Activated CD8-positive, alpha-beta T cell treated with anti-CD3 and anti-CD28 coated beads, Interleukin-2, amount 10 ng/mL, durations not matched to agents 7 days and 5 days (primary cell): ENCODE results near the gene RIC1. TPM values are rescaled to one million over a fixed set of nuclear protein-coding genes. Genes with fewer than 3 reads are reported as not detected.
"Not testable (repeated sequence)": the region's sequence is repeated elsewhere in the genome, so short reads cannot be mapped to it uniquely, and the experiment has no call there.

Experiments
- ATAC-seq: fragments of 150-1000 bp; cut with Tn5 transposase; one replicate; pipeline ENCODE4 v1.10.0; 2021; ENCODE audit warnings: moderate library complexity
- CTCF ChIA-PET: fragments of 350-600 bp; sonication (Branson Sonifier 250); formaldehyde crosslinking; loops from one replicate; lab custom pipeline; 2021; ENCODE audit warnings: antibody characterized with exemption; lab: Charles Lee
- POLR2A ChIA-PET: fragments of 350-600 bp; sonication (Branson Sonifier 250); formaldehyde crosslinking; loops from one replicate; lab custom pipeline; 2021; ENCODE audit warnings: antibody characterized with exemption; lab: Charles Lee
- DNase-seq: peaks from one replicate; pipeline ENCODE4 v3.0.0-alpha.2; 2020
- H3K27ac Mint-ChIP-seq: one replicate; pipeline ENCODE4 v1.8.0; 2021; ENCODE audit warnings: mild to moderate bottlenecking, mixed read lengths
- H3K27me3 Mint-ChIP-seq: one replicate; pipeline ENCODE4 v1.8.0; 2021; ENCODE audit warnings: low read depth, mixed read lengths
- H3K36me3 Mint-ChIP-seq: one replicate; pipeline ENCODE4 v1.8.0; 2021; ENCODE audit warnings: low read depth, mixed read lengths
- H3K4me1 Mint-ChIP-seq: one replicate; pipeline ENCODE4 v1.8.0; 2021; ENCODE audit warnings: low read depth, mixed read lengths
- H3K4me3 Mint-ChIP-seq: one replicate; pipeline ENCODE4 v1.8.0; 2021; ENCODE audit warnings: mild to moderate bottlenecking, mixed read lengths
- H3K9me3 Mint-ChIP-seq: one replicate; pipeline ENCODE4 v1.8.0; 2022; ENCODE audit warnings: mixed read lengths; ENCODE audit not compliant: insufficient read depth
- total RNA-seq, 2 experiments: library from RNA; stranded (reverse); gene quantifications; one replicate each; pipeline ENCODE4 v1.2.3, GENCODE V29; 2021

RIC1 gene
- total RNA-seq, 2 experiments from 2014 or later, result 16.7 to 17.8 TPM

DNA sequence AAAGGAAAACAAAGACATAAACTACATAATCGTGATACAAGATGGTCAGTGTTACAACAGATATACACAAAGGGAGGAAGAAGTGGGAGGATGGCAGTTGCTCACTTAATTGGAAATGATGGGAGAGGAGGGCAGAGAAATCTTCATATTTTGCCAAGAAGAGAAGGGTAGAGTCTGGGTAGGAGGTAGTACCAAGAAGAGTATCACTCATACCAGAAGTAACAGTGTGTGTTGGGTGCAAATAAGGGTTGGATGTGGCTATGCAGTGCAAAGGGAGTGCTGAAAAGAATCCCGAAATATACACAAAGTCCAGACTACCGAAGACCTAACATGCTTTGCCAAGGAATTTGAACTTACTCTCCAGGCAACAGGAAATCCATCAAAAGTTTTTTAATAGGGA, 163.0 kb downstream of the RIC1 start:
- POLR2A ChIA-PET, result no interaction called here
- Mint-ChIP-seq H3K27me3 (no peaks in the 10 kb centered on the region), H3K27ac (no peak overlapping the region), H3K4me1 (peaks cover 34% of the 10 kb centered on the region), H3K36me3 (peaks cover 80% of the 10 kb centered on the region), H3K9me3 (no peaks in the 10 kb centered on the region), H3K4me3 (no peak overlapping the region)
- CTCF ChIA-PET, result interaction anchor here (1.7 kb wide), 1 partner anchor 22 kb away, joined by 3 read pairs; no protein-coding TSS in a partner anchor
- ATAC-seq, result no peak
- DNase-seq, result no peak

DNA sequence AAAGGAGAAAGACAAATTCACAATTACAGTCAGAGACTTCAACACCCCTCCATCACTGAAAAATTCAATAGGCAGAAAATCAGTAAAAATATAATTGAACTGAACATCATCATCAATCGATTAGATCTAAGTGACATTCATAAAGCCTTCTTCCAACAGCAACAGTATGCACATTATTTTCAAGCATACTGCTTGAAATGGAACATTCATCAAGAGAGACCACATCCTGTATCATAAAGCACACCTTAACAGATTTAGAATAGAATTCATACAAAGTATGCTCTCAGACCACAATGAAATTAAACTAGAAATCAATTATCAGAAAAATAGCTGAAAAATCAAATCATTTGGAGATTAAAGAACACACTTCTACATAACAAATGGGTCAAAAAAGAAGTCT, 164.9 kb downstream of the RIC1 start:
- CTCF ChIA-PET, result interaction anchor here (0.7 to 1.3 kb wide), 3 partner anchors 92 to 212 kb away, joined by 3 read pairs; no protein-coding TSS in a partner anchor
- H3K36me3 Mint-ChIP-seq, result peaks cover 73% of the 10 kb centered on the region
- no peaks in the 10 kb centered on the region for H3K27me3 Mint-ChIP-seq
- no peak for DNase-seq
- ATAC-seq, result peak; percentile 49
- POLR2A ChIA-PET, result no interaction called here
- H3K4me3 Mint-ChIP-seq, result no peak overlapping the region
- no peaks in the 10 kb centered on the region for H3K9me3 Mint-ChIP-seq
- H3K27ac Mint-ChIP-seq, result peak overlapping the region; percentile 17
- H3K4me1 Mint-ChIP-seq, result peaks cover 30% of the 10 kb centered on the region

- Mint-ChIP-seq H3K9me3 (no peaks in the 10 kb centered on the region), H3K4me1 (peaks cover 23% of the 10 kb centered on the region), H3K36me3 (peaks cover 65% of the 10 kb centered on the region), H3K27me3 (no peaks in the 10 kb centered on the region), H3K27ac (peak overlapping the region; percentile 1), H3K4me3 (no peak overlapping the region)
- DNase-seq (no peak), ATAC-seq (no peak)
- ChIA-PET CTCF (no interaction called here), POLR2A (interaction anchor here (0.6 kb wide), 1 partner anchor 1386 kb away, joined by 3 read pairs; no protein-coding TSS in a partner anchor)
Measured at GRCh38 chr9:5796298-5796697, 167.4 kb downstream of the RIC1 start.

- no peak overlapping the region for H3K4me3 Mint-ChIP-seq
- ATAC-seq (no peak), DNase-seq (no peak)
- no peaks in the 10 kb centered on the region for H3K9me3 Mint-ChIP-seq
- H3K36me3 Mint-ChIP-seq, result peaks cover 56% of the 10 kb centered on the region
- H3K4me1 Mint-ChIP-seq, result peaks cover 12% of the 10 kb centered on the region
- ChIA-PET CTCF (interaction anchor here (0.7 to 1.4 kb wide), 9 partner anchors 28 to 507 kb away, joined by 3 to 8 read pairs (median 3); partner anchors contain the start of gene ERMP1), POLR2A (interaction anchor here (0.7 kb wide), 1 partner anchor 50 kb away, joined by 3 read pairs; no protein-coding TSS in a partner anchor)
- H3K27ac Mint-ChIP-seq, result no peak overlapping the region
- no peaks in the 10 kb centered on the region for H3K27me3 Mint-ChIP-seq
Measured at GRCh38 chr9:5798581-5798980, 169.7 kb downstream of the RIC1 start.

DNA sequence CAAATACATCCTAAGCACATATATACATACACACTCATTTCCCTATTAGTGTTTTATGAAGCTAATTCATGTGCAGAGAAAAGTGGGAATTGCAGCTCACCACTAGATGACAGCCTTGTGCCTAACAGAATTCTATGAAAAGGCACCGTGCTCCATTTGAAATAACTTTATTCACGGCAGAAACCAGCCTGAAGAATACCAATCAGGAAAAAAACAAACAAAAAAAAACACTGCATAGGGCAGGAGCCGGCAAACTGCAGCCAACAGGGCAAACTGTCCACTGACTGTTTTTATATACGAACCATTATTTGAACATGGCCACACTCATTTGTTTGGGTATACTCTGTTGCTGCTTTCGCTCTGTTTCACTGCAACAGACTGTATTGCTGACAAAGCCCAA, 170.4 kb downstream of the RIC1 start:
- ATAC-seq (no peak), DNase-seq (no peak)
- H3K9me3 Mint-ChIP-seq, result no peaks in the 10 kb centered on the region
- no peak overlapping the region for H3K4me3 Mint-ChIP-seq
- peaks cover 52% of the 10 kb centered on the region for H3K36me3 Mint-ChIP-seq
- H3K4me1 Mint-ChIP-seq, result peaks cover 6% of the 10 kb centered on the region
- H3K27me3 Mint-ChIP-seq, result no peaks in the 10 kb centered on the region
- ChIA-PET CTCF (interaction anchor here (0.7 to 1.4 kb wide), 9 partner anchors 27 to 507 kb away, joined by 3 to 8 read pairs (median 3); partner anchors contain the start of gene ERMP1), POLR2A (no interaction called here)
- H3K27ac Mint-ChIP-seq, result no peak overlapping the region

DNA sequence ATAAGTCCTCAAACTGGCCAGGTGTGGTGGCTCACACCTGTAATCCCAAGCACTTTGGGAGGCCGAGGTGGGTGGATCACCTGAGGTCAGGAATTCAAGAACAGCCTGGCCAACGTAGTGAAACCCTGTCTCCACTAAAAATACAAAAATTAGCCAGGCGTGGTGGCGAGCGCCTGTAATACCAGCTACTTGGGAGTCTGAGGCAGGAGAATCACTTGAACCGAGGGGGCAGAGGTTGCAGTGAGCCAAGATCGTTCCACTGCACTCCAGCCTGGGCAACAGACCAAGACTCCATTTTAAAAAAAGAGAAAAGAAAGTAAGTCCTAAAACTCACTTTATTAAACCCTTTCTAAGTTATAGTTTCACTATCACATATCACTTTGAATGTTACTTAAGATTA, 171.5 kb downstream of the RIC1 start:
- H3K36me3 Mint-ChIP-seq, result peaks cover 51% of the 10 kb centered on the region
- H3K9me3 Mint-ChIP-seq, DNase-seq, POLR2A ChIA-PET, H3K4me3 Mint-ChIP-seq, H3K4me1 Mint-ChIP-seq, H3K27me3 Mint-ChIP-seq, ATAC-seq, H3K27ac Mint-ChIP-seq: not testable (repeated sequence)
- CTCF ChIA-PET, result interaction anchor here (0.8 to 1.4 kb wide), 2 partner anchors 253 to 506 kb away, joined by 3 to 5 read pairs; no protein-coding TSS in a partner anchor

- Mint-ChIP-seq H3K9me3 (no peaks in the 10 kb centered on the region), H3K27me3 (no peaks in the 10 kb centered on the region), H3K27ac (no peak overlapping the region), H3K4me3 (no peak overlapping the region), H3K36me3 (peaks cover 51% of the 10 kb centered on the region), H3K4me1 (peaks cover 2% of the 10 kb centered on the region)
- CTCF ChIA-PET, result interaction anchor here (0.8 to 1.5 kb wide), 3 partner anchors 86 to 505 kb away, joined by 3 to 5 read pairs (median 3); no protein-coding TSS in a partner anchor
- POLR2A ChIA-PET, result interaction anchor here (0.7 kb wide), 1 partner anchor 612 kb away, joined by 3 read pairs; the partner anchor contains the start of gene UHRF2
- DNase-seq, result no peak
- no peak for ATAC-seq
Measured at GRCh38 chr9:5800969-5801738, 172.2 kb downstream of the RIC1 start.

GRCh38 chr9:5801739-5802113, 172.8 kb downstream of the RIC1 start:
- CTCF ChIA-PET, result interaction anchor here (1.4 to 1.5 kb wide), 2 partner anchors 85 to 252 kb away, joined by 3 to 5 read pairs; no protein-coding TSS in a partner anchor
- H3K4me3 Mint-ChIP-seq, result no peak overlapping the region
- H3K27ac Mint-ChIP-seq, result no peak overlapping the region

GRCh38 chr9:5805478-5805877, 176.6 kb downstream of the RIC1 start:
- ChIA-PET POLR2A (interaction anchor here (0.7 kb wide), 1 partner anchor 94 kb away, joined by 3 read pairs; no protein-coding TSS in a partner anchor), CTCF (no interaction called here)
- H3K9me3 Mint-ChIP-seq, result no peaks in the 10 kb centered on the region
- DNase-seq (no peak), ATAC-seq (no peak)
- H3K36me3 Mint-ChIP-seq, result peaks cover 51% of the 10 kb centered on the region
- H3K4me3 Mint-ChIP-seq, result no peak overlapping the region
- H3K27ac Mint-ChIP-seq, result no peak overlapping the region
- peaks cover 2% of the 10 kb centered on the region for H3K4me1 Mint-ChIP-seq
- no peaks in the 10 kb centered on the region for H3K27me3 Mint-ChIP-seq

More at GRCh38 chr9:5801739-5802113, 172.8 kb downstream of the RIC1 start:
- Mint-ChIP-seq H3K4me1 (peaks cover 2% of the 10 kb centered on the region), H3K36me3 (peaks cover 47% of the 10 kb centered on the region), H3K27me3 (no peaks in the 10 kb centered on the region), H3K9me3 (no peaks in the 10 kb centered on the region)
- ATAC-seq (no peak), DNase-seq (no peak)
- POLR2A ChIA-PET, result interaction anchor here (0.7 kb wide), 1 partner anchor 612 kb away, joined by 3 read pairs; the partner anchor contains the start of gene UHRF2

DNA sequence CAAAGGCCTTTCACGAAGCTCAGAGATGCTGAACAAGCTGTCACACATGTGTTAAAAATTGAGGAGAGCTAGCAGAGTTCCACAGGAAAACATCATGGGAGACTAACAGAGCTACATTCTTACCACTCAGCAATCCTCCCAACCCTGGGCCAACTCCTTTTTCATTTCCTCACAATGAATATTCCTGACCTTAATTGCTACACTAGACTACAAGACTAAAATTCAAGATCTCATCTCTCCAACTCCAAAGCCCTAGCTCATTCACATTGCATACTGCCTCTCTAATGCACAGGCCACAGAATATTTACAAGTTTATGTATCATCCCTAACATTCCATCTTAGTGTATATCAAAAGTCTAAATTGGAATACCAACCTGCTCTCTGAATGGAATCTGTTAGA, 182.8 kb downstream of the RIC1 start:
- peaks cover 4% of the 10 kb centered on the region for H3K4me1 Mint-ChIP-seq
- no peak overlapping the region for H3K4me3 Mint-ChIP-seq
- DNase-seq (no peak), ATAC-seq (no peak)
- H3K27ac Mint-ChIP-seq, result no peak overlapping the region
- POLR2A ChIA-PET, result no interaction called here
- H3K36me3 Mint-ChIP-seq, result peaks cover 59% of the 10 kb centered on the region
- no peaks in the 10 kb centered on the region for H3K9me3 Mint-ChIP-seq
- H3K27me3 Mint-ChIP-seq, result no peaks in the 10 kb centered on the region
- CTCF ChIA-PET, result interaction anchor here (1.0 to 1.4 kb wide), 4 partner anchors 9 to 22 kb away, joined by 3 read pairs; partner anchors contain the start of gene ERMP1

DNA sequence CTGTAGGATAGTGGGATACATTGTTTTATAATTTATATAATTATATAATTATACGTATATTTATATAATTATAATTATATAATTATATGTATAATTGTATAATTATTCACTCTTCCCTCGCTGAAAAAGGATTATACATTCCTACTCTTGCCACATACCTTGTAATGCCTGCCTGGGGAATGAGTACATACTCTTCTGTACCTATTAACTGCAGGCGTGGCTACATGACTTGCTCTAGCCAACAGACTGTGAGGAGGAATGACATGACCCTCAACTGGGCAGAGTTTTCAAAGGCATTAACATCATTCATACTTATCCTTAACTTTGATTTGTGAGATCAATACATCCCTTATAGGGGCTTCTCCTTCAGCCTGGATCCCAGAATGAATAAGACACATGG, 184.9 kb downstream of the RIC1 start:
- CTCF ChIA-PET, result no interaction called here
- H3K27ac Mint-ChIP-seq, result no peak overlapping the region
- POLR2A ChIA-PET, result no interaction called here
- no peak overlapping the region for H3K4me3 Mint-ChIP-seq
- DNase-seq (no peak), ATAC-seq (no peak)
- H3K36me3 Mint-ChIP-seq, result peaks cover 59% of the 10 kb centered on the region
- no peaks in the 10 kb centered on the region for H3K27me3 Mint-ChIP-seq
- H3K9me3 Mint-ChIP-seq, result no peaks in the 10 kb centered on the region
- H3K4me1 Mint-ChIP-seq, result peaks cover 12% of the 10 kb centered on the region

GRCh38 chr9:5815461-5815860, 186.6 kb downstream of the RIC1 start:
- Mint-ChIP-seq H3K4me1 (peaks cover 12% of the 10 kb centered on the region), H3K4me3 (no peak overlapping the region), H3K27ac (no peak overlapping the region), H3K36me3 (peaks cover 54% of the 10 kb centered on the region), H3K9me3 (no peaks in the 10 kb centered on the region), H3K27me3 (no peaks in the 10 kb centered on the region)
- POLR2A ChIA-PET, result no interaction called here
- no peak for ATAC-seq
- DNase-seq, result no peak
- CTCF ChIA-PET, result no interaction called here
